HL-60 (cell line): ENCODE results near the gene LRSAM1.

Source experiments
- GABPA ChIP-seq: IDR thresholded peaks from 2 replicates; pipeline ENCODE4 v1.6.1; 2012; ENCODE audit warnings: low read depth
- POLR2AphosphoS5 ChIP-seq: IDR thresholded peaks from 2 replicates; pipeline ENCODE4 v1.6.1; 2012; ENCODE audit warnings: low read depth
- REST ChIP-seq: IDR thresholded peaks from 2 replicates; pipeline ENCODE4 v1.6.1; 2012; ENCODE audit warnings: low read depth; ENCODE audit not compliant: insufficient replicate concordance
- SPI1 ChIP-seq: IDR thresholded peaks from 2 replicates; pipeline ENCODE4 v1.6.1; 2012; ENCODE audit warnings: low read depth, mild to moderate bottlenecking, borderline replicate concordance
- TF ChIP-seq, protein P1 (sequence below): IDR thresholded peaks from one replicate; pipeline ENCODE4 v1.5.1; 2011; ENCODE audit warnings: low read length, control low read depth, inconsistent platforms; ENCODE audit not compliant: insufficient read depth

DNA sequence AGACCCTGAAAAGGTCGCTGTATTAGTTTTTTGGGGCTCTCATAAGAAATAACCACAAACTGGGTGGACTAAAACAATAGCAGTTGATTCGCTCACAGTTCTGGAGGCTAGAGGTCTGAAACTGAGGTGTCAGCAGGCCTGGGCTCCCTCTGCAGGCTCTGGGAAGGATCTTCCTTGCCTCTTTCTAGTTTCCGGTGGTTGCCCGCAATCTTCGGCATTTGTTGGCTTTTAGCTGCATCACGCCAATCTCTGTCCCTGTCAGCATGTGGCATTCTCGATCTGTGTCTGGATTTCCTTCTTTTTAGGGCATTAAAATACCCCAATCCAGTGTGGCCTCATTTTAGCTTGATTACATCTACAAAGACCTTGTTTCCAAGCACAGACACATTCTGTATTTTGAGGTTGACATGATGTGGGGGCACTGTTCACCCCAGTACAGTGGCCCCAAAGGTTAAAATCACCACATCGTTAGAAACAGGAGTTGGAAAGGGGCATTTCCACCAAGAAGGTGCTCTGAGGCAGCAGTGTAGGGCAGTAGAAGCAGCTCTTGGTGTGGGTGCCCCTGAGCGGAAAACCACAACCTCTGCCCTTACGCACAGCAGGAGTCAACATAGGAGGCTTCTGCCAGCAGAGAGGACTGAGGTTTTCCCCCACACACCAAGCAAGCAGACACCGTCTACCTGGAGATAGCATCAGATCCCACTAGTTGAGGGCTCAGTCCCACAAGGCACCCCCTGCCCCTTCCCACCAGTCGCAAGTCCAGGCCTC lies 13.6 kb upstream of the LRSAM1 start:
- TF ChIP-seq, protein P1, sequence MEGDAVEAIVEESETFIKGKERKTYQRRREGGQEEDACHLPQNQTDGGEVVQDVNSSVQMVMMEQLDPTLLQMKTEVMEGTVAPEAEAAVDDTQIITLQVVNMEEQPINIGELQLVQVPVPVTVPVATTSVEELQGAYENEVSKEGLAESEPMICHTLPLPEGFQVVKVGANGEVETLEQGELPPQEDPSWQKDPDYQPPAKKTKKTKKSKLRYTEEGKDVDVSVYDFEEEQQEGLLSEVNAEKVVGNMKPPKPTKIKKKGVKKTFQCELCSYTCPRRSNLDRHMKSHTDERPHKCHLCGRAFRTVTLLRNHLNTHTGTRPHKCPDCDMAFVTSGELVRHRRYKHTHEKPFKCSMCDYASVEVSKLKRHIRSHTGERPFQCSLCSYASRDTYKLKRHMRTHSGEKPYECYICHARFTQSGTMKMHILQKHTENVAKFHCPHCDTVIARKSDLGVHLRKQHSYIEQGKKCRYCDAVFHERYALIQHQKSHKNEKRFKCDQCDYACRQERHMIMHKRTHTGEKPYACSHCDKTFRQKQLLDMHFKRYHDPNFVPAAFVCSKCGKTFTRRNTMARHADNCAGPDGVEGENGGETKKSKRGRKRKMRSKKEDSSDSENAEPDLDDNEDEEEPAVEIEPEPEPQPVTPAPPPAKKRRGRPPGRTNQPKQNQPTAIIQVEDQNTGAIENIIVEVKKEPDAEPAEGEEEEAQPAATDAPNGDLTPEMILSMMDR, result no peak
- no peak for TF ChIP-seq REST
- no peak for TF ChIP-seq GABPA
- no peak for TF ChIP-seq POLR2AphosphoS5
- no peak for TF ChIP-seq SPI1
